ENCODE results near the gene ADGRL2. TPM values are rescaled to one million over a fixed set of nuclear protein-coding genes. Genes with fewer than 3 reads are reported as not detected.

The ADGRL2 gene
- 0.20 TPM for total RNA-seq (2021; ENCODE audit: unreplicated experiment)
- polyA plus RNA-seq (2012), result not detected in 2 replicates
- Bru-seq, nascent RNA, result percentile 2 among the genes with signal in this experiment
- BruChase-seq, experiment 1, labeled RNA remaining after a 6-hour chase, result percentile 0 among the genes with signal in this experiment
- percentile 1 among the genes with signal in this experiment for BruChase-seq, experiment 2, labeled RNA remaining after a 2-hour chase
- long read RNA-seq, result 0 reads

DNA sequence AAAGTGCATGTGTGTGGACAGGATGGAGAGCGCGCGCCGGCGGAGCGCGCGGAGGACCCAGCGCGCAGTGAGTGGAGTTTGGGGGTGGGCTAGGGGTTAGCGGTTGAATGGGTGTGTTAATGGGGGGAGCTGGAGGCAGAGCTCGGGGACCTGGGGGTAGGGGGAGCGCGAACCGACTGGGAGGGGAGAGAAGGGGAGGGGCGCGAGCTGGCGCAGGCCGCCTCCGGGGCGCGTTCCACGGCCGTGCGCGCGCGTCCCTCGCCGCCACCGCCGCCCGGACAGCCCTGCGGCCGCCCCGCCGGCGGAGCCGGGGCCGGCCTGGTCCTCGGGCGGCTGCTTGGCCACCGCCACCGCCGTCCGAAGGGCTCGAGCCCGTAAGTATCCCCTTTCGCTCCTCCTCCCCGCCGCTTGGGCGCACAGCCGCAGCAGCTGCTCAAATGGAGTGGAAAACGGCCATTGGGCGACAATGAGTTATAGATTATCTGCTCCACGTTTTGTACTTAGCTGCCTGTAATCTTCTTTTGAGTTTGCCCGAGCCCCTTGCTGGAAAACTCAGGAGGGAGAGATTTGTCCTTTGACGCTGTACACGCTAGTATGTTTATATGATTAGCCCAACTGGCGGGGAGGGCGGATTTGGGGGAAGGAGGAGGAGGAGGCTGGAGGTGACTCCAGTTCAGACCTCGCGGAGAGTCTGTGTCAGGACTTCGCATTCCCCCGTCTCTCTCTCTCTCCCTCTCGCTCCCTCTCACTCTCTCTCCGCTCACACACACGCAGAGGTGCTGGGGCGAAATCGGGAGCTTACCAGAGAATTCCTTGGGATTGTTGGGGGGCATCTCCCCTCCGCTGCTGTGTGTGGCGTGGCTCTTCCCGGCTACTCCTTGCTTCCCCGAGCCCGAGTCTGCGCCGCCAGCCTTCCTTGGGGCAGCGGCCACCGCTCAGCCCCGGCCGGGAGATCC lies at the start of gene ADGRL2:
ADGRL2 (plus strand) TSS at position 240 of the 956 bp plus-strand sequence. CDS start 36,051 bp downstream, outside the sequence.
- ChIA-PET POLR2A (no interaction called here), CTCF (no interaction called here), RAD21 (ENCODE audit: low non-redundant PET in 1 of 2, low total read pairs in 2 of 2, uncharacterized antibody in 2 of 2, unreplicated experiment in 2 of 2) (no interaction called here)
- TF ChIP-seq, protein P1, sequence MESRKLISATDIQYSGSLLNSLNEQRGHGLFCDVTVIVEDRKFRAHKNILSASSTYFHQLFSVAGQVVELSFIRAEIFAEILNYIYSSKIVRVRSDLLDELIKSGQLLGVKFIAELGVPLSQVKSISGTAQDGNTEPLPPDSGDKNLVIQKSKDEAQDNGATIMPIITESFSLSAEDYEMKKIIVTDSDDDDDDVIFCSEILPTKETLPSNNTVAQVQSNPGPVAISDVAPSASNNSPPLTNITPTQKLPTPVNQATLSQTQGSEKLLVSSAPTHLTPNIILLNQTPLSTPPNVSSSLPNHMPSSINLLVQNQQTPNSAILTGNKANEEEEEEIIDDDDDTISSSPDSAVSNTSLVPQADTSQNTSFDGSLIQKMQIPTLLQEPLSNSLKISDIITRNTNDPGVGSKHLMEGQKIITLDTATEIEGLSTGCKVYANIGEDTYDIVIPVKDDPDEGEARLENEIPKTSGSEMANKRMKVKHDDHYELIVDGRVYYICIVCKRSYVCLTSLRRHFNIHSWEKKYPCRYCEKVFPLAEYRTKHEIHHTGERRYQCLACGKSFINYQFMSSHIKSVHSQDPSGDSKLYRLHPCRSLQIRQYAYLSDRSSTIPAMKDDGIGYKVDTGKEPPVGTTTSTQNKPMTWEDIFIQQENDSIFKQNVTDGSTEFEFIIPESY (IDR thresholded peaks at IDR 0.05; ENCODE audit: extremely low read depth, insufficient replicate concordance, low read length), result no peak
- TF ChIP-seq, protein P2, sequence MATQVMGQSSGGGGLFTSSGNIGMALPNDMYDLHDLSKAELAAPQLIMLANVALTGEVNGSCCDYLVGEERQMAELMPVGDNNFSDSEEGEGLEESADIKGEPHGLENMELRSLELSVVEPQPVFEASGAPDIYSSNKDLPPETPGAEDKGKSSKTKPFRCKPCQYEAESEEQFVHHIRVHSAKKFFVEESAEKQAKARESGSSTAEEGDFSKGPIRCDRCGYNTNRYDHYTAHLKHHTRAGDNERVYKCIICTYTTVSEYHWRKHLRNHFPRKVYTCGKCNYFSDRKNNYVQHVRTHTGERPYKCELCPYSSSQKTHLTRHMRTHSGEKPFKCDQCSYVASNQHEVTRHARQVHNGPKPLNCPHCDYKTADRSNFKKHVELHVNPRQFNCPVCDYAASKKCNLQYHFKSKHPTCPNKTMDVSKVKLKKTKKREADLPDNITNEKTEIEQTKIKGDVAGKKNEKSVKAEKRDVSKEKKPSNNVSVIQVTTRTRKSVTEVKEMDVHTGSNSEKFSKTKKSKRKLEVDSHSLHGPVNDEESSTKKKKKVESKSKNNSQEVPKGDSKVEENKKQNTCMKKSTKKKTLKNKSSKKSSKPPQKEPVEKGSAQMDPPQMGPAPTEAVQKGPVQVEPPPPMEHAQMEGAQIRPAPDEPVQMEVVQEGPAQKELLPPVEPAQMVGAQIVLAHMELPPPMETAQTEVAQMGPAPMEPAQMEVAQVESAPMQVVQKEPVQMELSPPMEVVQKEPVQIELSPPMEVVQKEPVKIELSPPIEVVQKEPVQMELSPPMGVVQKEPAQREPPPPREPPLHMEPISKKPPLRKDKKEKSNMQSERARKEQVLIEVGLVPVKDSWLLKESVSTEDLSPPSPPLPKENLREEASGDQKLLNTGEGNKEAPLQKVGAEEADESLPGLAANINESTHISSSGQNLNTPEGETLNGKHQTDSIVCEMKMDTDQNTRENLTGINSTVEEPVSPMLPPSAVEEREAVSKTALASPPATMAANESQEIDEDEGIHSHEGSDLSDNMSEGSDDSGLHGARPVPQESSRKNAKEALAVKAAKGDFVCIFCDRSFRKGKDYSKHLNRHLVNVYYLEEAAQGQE (IDR thresholded peaks at IDR 0.05; ENCODE audit: low read depth), result no peak
- Histone ChIP-seq H3K9ac (ENCODE audit: low read length) (no peak within 1 kb of the TSS), H3K9me3 (ENCODE audit: control insufficient read depth in 1 of 2, insufficient read depth in 1 of 2, low read depth in 1 of 2, low read length in 2 of 2) (no peaks in the 10 kb centered on the region; a peak in 1 of 4 replicates), H2AFZ (ENCODE audit: low read depth, low read length, poor library complexity, severe bottlenecking) (no peak within 1 kb of the TSS), H3K4me1 (ENCODE audit: control insufficient read depth in 1 of 2, insufficient read depth in 2 of 2, low read length in 2 of 2) (no peaks in the 10 kb centered on the region), H4K20me1 (ENCODE audit: insufficient read depth) (no peaks in the 10 kb centered on the region), H3K36me3 (ENCODE audit: control insufficient read depth in 1 of 2, insufficient read depth in 2 of 2, low read length in 2 of 2) (no peaks in the 10 kb centered on the region), H3K4me3 (replicated peaks in 1 of 2; ENCODE audit: low read depth in 1 of 2, low read length in 2 of 2) (no peak within 1 kb of the TSS), H3K79me2 (ENCODE audit: insufficient read depth, low read length) (no peaks in the 10 kb centered on the region), H3K4me2 (ENCODE audit: low read length) (no peak within 1 kb of the TSS), H3K27ac (ENCODE audit: low read depth, low read length) (no peak within 1 kb of the TSS), H3K9me2 (ENCODE audit: insufficient read depth) (no peaks in the 10 kb centered on the region), H3K27me3 (ENCODE audit: insufficient read depth, low read length) (no peaks in the 10 kb centered on the region)
- ATAC-seq, result no peak
- intact Hi-C loops (cut with micrococcal nuclease), result no loop called here
- BruUV-seq (replicated peaks), result no TSS peak
- no peak for DNase-seq (ENCODE audit: low read depth, low spot score)
